Measurements from ENCODE around the gene HNMT. TPM values are rescaled to one million over a fixed set of nuclear protein-coding genes. Genes with fewer than 3 reads are reported as not detected.

The HNMT gene
- total RNA-seq, 1 donor = 161 TPM

DNA sequence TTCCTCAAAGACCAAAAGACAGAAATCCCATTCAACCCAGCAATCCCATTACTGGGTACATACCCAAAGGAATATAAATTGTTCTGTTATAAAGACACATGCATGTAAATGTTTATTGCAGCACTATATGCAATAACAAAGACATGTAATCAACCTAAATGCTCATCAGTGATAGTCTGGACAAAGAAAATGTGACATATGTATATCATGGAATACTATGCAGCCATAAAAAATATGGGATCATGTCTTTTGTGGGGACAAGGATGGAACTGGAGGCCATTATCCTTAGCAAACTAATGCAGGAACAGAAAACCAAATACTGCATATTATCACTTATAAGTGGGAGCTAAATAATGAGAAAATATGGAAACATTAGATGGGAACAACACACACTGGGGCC, 2.7 kb upstream of the HNMT start:
- H3K4me3 ChIP-seq (ENCODE audit: low read depth, low read length) = no peak overlapping the region
- no peak for DNase-seq (ENCODE audit: low read depth)
- TF ChIP-seq CTCF (IDR thresholded peaks at IDR 0.05; ENCODE audit: insufficient read depth, low read depth, low read length) = no peak

DNA sequence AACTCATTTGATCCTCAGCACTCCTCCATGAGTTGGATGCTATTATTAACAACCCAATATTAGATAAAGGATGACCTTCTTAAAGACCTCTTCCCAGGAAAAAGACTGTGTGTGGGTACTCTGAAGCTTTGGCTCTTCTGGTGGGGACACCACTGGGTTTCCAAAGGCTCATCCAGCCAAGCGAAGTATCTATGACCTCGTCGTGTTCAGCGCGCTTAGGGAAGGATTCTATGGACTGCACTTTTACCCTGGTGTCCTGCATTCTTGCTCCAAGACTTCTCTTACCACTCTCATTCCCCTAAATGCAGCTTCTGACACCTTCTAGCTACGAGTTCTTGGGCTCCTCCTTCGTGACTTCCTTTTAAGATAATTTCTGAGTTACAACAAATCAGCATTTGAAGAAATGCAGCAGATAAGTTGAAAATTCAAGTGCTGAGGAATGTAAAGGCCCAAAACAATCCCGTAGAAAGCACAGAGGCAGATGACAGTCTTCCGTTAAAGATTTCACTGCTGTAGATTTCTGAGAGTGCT, 673 bp upstream of the HNMT start:
- TF ChIP-seq CTCF (IDR thresholded peaks at IDR 0.05; ENCODE audit: insufficient read depth, low read depth, low read length) = no peak
- no peak for DNase-seq (ENCODE audit: low read depth)
- H3K4me3 ChIP-seq (ENCODE audit: low read depth, low read length) = peak overlapping the region; percentile 81

DNA sequence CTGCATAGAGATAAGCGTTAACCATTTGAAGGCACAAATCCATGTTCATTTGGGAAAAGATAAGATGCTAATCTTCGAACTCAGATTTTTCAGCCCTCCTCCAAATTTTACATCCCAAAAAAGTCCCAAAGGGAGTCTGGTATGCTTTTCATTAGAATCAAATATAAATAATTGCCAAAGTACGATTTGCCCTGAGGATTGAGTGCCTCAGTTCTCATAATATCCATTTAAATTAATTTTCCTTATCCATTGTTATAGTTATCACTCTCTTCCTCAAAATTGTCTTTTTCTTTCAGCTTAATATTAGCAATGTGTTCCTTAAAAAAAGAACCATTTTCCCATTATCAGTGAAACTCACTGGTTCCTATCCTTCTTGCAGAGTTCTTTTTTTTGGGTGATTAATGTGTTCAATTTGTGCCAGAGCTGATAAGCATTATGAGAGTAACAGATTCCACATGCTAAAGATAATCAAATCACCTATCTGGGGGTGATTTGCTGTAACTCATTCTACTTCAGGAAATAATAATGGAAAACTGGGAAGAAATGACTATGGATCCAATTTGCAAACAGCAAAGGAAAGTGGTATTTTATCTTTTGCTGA, 686 bp downstream of the HNMT start:
- peak overlapping the region; percentile 81 for H3K4me3 ChIP-seq (ENCODE audit: low read depth, low read length)
- no peak for TF ChIP-seq CTCF (IDR thresholded peaks at IDR 0.05; ENCODE audit: insufficient read depth, low read depth, low read length)
- no peak for DNase-seq (ENCODE audit: low read depth)

GRCh38 chr2:137966043-137966442, 1.8 kb downstream of the HNMT start:
- no peak for DNase-seq (ENCODE audit: low read depth)
- peak overlapping the region; percentile 81 for H3K4me3 ChIP-seq (ENCODE audit: low read depth, low read length)
- TF ChIP-seq CTCF (IDR thresholded peaks at IDR 0.05; ENCODE audit: insufficient read depth, low read depth, low read length) = no peak

- DNase-seq (ENCODE audit: low read depth) = no peak
- peak overlapping the region; percentile 81 for H3K4me3 ChIP-seq (ENCODE audit: low read depth, low read length)
- no peak for TF ChIP-seq CTCF (IDR thresholded peaks at IDR 0.05; ENCODE audit: insufficient read depth, low read depth, low read length)
These were observed 2.8 kb downstream of the HNMT start for GRCh38 chr2:137967042-137967441.

GRCh38 chr2:137968477-137969417, 4.5 kb downstream of the HNMT start:
- no peak for TF ChIP-seq CTCF (IDR thresholded peaks at IDR 0.05; ENCODE audit: insufficient read depth, low read depth, low read length)
- no peak overlapping the region for H3K4me3 ChIP-seq (ENCODE audit: low read depth, low read length)
- DNase-seq (ENCODE audit: low read depth) = peak; percentile 39

All from fibroblast of villous mesenchyme (primary cell).